ENCODE results near the gene RNF220.
"Not testable (repeated sequence)": the region's sequence is repeated elsewhere in the genome, so short reads cannot be mapped to it uniquely, and the experiment has no call there.

Gene RNF220

DNA sequence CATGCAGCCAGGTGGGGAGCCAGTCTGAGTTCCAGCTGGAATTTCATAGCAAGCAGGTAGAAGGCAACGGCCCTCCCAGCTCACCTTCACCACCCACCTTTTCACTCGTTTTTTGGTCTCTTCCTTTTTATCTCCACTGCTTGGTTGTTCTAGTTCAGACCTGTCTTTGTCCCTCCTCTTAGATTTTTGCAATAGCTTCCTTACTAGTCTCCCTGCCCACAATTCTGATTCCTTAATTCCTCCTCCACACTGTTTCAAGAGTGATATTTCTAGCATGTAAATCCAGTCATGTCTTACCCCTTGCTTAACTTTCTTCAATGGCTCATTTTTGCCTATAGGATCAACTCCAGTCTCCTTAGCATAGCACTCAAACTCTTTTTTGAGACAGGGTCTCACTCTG is 149.7 kb downstream of the RNF220 start:
- DNase-seq = no peak

DNA sequence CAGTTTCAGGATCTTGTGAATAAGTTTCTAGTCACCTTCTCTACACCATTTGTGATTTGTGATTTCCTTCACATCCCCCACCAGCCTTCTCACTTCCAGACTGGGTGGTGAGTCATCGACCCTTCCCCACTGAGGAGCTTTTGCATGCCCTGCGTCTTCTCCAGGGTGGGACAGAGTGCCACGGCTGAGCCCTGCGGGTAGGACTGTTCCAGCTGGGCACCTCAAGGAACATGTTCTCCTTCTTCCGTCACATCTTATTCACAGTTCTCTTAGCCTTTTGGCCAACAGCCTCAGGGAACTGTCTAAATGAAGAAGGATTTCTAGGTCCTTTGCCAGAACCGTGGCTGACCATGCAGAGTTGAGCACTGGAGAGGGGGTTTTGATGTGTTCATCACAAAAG is 152.7 kb downstream of the RNF220 start:
- DNase-seq = no peak

- DNase-seq = no peak
Observed at GRCh38 chr1:44558883-44559282, 153.8 kb downstream of the RNF220 start.

DNA sequence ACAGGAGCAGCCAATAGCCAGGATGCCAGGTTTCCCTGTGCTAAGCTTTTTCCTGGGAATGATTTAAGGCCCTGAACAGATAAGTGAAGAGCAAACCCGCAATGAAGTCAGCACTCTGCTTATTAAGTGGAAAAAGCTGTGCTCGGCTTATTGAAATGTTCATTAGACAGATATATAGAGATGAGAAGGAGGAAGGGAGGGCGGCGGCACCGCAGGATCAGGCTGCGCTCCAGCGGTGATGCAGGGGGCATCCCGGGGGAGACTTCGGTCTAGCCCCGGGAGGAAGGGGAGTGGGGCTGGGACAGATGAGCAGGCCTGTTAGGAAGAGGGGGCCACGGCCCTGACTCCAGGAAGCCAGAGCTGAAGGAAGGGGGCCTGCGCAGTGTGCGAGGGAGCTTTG is 154.3 kb downstream of the RNF220 start:
- DNase-seq = no peak

- DNase-seq = no peak
Observed at GRCh38 chr1:44559913-44560312, 154.9 kb downstream of the RNF220 start.

DNA sequence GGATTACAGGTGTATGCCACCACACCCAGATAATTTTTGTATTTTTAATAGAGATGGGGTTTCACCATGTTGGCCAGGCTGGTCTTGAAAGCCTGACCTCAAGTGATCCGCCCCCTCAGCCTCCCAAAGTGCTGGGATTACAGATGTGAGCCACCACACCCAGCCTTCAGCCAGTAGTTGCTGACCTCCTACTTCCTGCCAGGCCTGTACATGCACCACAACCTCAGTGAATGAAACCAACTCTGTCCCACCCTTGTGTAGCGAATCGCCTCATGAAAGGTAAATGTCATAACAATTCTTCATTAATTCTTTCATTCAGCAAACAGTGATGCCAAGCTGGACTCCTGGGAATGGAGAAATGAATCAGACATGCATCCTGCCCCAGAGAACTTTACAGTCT is 155.6 kb downstream of the RNF220 start:
- DNase-seq = not testable (repeated sequence)

DNA sequence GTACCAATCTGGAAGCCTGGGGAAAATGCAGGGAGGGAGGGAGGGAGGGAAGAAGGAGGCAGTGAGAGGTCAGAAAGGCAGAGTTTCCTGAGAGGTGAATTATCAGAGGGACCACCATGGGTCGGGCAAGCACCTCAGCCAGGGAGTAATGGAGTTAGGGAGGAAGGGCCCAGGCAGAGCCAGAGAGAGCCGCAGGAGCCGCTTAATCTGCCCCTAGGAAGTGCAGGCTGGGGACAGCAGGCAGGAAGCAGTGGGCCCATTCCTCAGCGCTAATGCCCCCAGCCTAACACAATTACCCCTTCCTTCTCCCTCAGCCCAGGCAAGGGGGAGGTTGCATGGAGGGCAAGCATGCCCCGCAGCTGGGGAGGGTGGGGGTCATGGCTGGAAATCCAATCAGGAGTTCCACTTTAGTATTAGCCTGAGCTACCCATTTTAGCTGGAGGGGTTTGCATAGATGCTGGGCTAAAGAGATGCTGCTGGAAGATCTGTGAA is 160.2 kb downstream of the RNF220 start:
- no peak for DNase-seq

DNA sequence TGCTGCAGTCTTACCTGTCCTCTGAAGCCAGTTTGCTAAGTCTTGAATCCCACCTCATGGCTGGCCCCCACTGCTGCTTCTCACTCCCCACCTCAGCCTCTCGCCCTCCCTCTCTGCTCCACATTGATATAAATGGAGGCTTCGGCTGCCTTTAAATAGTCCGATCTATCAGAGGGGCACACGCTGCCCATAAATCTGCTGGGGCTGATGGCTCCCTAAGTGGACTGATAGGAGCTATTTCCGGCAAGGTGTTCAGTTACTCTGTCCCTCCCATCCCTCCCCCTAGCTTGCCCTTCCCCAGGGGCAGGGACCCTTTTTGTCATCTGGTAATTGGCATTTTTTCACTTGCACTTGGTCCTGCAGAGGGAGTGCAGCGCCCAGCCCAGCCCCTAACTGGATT is 160.8 kb downstream of the RNF220 start:
- no peak for DNase-seq

DNA sequence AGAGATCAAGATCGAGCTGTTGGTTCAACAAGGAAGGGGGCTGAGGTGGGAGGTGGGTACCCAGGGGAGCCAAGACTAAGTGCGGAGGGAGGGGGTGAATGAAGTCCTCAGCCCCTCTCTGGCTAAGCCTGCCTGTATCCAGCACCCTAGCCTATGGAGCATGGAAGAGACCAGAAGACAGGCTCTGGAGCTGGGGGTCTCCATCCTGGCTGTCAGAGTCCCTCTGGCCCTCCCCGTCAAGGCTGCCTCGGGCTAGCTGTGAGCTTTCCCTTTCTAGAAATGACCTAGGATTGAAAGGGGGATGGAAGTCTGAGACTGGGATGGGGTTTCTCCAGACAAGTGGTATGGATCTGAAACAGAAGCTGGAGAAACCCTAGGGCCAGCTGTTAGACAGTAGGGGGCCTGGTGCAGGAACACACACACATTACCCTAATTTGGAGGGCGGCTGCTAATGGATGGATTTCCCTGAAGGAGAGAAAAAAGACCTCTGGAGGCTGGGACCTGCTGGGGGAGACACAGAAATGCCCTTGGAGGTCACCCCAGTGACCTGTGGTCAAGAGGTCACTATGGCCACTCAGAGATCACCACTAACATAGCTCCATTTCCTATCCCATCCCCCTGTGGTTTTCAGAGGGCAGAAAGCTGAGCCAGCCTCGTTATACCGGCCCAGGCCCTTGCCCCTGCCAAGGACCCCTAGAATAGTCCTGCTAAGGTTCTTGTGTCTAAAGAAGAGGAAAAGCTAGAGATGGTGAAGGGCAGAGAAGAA is 161.4 kb downstream of the RNF220 start:
- DNase-seq = no peak

DNA sequence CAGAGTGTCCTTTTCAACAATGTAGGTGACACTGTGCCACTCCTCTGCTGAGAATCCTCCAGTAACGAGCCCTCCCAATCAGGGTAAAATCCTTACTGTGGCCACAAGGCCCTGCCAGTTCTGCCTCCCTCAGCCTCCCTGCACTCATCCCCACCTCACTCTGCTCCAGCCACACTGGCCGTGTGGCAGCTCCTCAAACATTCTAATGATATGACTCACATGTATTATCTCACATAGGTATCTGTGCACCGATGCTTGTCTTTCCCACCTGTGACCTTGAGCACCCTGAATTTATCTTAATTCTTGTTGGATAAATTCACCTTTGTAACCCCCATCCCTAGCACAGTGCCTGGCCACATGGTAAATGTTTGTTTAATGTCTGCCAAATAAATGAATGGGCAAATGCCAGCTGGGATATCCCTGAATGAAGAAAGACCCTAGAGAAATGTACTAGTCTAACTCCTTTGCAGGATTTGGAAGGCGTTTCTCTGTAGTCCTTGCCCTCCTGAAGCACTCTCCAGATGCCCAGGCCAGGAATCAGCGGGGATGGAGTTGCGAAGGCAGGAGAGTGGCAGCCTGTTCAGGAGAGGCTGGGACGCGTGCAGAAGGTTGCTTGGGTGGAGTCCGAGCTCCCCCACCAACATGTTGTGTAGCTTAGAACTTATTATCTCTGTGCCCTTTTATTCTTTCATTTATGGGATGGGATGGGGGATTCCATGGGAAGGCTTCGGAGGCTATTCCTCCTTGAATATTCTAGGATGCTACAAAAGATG is 163.3 kb downstream of the RNF220 start:
- no peak for DNase-seq

DNA sequence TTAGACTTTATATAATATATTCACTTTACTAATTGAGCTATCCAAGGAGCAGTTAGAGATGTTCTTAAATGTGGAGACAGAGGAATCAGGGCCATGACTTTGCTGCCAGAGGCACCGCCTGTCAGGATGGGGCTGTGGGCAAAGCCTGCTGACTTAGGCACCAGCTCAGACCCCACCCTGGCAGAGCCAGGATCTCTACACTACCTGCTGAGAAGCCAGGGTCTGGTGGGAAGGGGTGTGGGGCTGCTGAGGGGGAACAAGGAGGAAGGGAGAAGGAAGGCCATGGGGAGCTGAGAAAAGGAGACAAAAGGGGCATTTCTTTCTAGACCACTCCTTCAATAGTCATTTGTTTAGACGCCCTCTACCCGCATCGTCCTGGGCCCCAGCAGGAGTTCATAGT is 164.4 kb downstream of the RNF220 start:
- no peak for DNase-seq

- DNase-seq = no peak
Observed at GRCh38 chr1:44571712-44572571, 166.9 kb downstream of the RNF220 start.

DNA sequence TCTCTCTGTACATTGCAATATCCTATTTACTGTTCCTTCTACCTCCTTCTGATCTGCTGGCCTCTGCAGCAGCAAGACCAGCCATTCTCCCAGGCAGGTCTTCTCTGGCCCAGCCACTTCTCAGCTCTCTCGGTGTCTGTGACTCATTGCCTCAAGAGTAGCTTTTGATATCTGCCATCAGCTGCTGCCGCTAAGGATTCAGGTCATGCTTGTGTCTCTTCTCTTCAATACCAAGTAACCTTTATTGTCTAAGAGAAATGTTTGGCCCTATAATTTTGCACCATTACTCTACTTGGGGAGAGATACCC is 167.5 kb downstream of the RNF220 start:
- DNase-seq = no peak

- no peak for DNase-seq
Observed at GRCh38 chr1:44575396-44575795, 170.3 kb downstream of the RNF220 start.

DNA sequence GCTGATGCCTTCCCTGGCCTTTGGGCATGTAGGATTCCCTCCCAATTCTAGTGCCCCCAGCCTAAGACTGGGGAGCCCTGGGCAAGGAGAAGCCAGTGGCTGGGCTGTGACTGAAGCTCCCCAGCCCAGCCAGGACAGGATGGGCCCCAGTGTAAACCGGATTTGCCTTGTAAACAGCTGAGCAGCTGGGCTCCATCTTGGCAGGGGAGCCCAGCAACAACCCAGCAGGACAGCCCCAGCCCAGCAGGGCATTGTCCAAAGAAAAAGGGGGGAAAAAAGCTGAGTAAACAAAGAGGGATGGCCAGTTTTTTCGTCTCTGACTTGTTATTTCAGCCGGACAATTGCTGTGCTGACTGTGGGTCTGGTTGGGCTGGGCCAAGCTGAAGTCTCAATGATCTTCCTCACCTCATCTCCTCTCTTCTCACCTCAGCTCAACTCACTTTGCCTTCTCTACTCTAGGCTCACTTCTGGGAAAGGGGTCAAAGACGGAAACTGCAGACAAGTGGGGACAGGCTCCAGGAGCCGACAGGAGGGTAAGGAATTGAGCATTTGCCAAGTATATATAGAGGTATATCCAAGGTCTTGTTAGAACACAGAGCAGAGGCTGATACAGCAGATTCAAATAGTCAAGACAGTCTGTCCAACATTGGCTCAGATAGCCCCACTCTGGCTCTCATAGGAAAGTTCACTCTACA is 171.5 kb downstream of the RNF220 start:
- DNase-seq = no peak

DNA sequence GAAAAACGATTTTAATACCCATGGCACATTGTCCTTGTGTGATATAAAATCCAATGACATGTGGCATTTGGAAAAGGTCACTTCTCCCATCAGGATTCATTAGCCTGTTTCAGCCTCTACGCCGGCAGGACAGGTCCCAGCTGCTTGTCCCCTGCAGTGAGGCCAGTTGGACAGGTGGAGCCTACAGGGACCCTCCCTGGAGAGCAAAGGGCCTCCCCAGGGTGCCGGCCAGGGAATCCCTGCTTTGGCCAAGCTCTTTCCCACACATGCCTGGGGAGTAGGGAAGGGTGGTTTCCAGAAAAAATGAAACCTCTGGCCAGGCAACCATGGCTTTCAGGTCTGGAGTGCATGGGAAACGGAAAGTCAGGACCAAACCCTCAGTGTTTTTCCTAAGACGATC is 176.2 kb downstream of the RNF220 start:
- no peak for DNase-seq

- no peak for DNase-seq
Observed at GRCh38 chr1:44584167-44584566, 179.1 kb downstream of the RNF220 start.

DNA sequence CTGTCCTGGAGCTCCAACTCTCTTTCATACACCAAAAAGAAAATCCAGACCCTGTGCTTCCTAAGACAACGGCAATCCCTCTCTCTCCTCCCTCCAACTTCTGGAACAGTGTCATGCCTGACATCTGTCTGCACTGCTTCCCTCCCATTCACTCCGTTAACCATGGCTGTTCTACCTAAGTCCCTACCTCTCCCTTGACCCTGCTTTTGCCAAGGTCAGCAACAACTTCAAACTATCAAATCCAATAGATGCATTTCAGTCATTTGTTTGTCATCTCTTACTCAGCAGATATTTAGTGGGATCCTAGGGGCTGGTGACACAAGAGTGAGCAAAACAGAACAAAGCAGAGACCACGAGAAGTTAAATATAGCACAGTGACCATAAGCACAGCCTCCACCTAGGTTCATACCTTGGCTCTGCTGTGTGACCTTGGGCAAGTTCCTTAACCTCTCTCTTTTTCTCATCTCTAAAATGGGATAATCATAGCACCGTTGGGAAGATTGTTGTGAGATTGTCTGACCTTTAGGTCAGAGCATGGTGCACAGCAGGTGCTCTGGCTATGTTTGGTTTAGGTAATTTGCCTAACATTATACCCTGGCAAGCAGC is 180.4 kb downstream of the RNF220 start:
- no peak for DNase-seq

- DNase-seq = no peak
Observed at GRCh38 chr1:44587796-44588460, 182.9 kb downstream of the RNF220 start.

GRCh38 chr1:44588551-44589210 is 183.6 kb downstream of the RNF220 start:
- DNase-seq = no peak

- no peak for DNase-seq
Observed at GRCh38 chr1:44590475-44590874, 185.4 kb downstream of the RNF220 start.

Measured in activated CD8-positive, alpha-beta memory T cell treated with anti-CD3 and anti-CD28 coated beads, Interleukin-2, amount 50 U/mL, for 4 hours (primary cell).